Globus pallidus (tissue), 1 donor: ENCODE data around the gene STIM1.
A peak's percentile ranks its signal among the peaks of the same experiment; 100 is the strongest.

Experiments
- DNase-seq: peaks from one replicate; pipeline ENCODE4 v3.0.0-alpha.2; 2015; ENCODE audit warnings: low spot score

STIM1 gene

DNA sequence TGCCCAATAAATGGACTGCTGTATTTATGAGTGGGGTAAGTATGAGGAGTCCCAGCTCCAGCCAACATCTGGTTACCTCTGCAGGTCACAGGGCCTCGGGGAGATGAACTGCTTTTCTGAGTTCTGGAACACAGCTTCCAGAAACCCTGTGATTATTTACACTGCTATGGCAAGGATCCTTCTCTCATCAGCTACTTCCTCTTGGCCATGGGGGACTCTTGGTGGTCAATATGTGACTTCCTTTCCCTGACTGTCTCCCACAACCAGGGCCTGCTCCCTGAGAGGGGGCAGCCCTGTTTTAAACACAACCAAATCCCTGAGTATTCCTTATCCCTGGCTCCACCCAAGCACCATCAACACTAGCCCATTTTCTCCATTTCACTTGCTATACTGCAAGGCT, 24.7 kb upstream of the STIM1 start:
- no peak for DNase-seq

DNA sequence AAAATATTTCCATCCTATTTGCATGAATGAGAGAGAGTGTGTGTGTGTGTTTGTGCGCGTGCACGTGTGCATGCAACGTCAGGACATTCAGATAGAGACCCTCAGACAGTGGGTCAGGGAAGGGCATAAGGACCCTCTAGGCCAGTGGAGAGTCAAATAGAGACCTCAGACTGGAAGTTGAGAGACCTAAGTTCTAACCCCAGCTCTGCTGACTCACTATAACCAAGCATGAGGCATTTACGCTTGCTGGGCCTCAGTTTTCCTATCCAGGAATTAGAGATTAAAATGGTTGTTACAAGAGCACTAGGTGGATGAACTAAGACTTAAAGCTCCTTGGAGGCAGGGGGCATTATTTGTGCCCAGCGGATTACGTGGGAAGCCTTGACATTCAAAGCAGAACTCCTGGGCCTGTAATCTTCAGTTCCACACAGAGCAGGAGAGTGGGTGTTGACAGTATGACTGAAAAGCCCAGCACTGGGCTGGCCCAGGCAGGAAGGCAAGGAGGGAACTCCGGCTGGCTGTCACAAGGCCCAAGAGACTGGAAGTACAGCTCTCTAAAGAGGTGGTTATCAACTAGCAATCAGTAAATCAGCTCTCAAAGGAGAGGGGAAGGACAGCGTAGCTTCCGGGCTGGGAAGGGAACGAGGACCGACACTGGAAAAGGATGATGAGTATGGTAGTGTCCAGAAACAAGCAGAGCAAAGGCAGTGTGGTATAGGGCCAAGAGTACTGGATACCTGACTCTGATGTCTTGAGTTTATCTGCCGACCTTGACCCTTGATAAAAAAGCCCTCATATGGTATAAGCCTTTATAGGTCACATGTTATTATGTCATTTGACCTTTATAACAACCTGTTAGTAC, 23.9 kb upstream of the STIM1 start:
- no peak for DNase-seq

DNA sequence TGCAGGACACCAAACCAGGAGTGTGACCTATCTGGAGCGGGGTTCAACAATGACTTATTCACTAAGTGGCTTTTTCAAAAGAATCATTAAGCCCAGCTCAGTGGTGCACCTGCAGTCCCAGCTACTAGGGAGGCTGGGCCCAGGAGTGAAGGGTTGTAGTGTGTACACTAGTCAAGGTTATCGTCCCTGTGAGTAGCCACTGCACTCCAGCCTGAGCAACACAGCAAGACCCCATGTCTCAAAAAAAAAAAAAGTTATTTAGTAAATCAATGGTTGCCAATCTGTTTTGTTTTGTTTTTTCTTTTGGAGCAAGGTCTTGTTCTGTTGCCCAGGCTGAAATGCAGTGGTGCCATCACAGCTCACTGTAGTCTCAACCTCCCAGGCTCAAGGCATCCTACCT, 22.6 kb upstream of the STIM1 start:
- no peak for DNase-seq

GRCh38 chr11:3833449-3833848, 22.0 kb upstream of the STIM1 start:
- no peak for DNase-seq

DNA sequence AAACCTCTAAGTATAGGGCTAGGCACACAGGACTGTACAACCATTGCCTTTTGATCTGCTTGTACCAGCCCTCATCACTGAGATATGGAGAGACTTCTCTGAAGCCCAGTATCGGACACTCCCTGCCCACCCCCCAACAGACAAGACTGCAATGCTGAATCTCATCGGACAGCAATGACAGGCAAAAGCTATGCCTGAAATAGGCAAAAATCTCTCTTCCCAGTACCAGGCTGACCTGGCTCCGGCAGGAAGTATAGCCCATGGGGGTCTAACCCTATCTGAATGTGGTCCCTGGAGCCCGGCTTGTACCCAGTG, 21.2 kb upstream of the STIM1 start:
- DNase-seq = no peak

DNA sequence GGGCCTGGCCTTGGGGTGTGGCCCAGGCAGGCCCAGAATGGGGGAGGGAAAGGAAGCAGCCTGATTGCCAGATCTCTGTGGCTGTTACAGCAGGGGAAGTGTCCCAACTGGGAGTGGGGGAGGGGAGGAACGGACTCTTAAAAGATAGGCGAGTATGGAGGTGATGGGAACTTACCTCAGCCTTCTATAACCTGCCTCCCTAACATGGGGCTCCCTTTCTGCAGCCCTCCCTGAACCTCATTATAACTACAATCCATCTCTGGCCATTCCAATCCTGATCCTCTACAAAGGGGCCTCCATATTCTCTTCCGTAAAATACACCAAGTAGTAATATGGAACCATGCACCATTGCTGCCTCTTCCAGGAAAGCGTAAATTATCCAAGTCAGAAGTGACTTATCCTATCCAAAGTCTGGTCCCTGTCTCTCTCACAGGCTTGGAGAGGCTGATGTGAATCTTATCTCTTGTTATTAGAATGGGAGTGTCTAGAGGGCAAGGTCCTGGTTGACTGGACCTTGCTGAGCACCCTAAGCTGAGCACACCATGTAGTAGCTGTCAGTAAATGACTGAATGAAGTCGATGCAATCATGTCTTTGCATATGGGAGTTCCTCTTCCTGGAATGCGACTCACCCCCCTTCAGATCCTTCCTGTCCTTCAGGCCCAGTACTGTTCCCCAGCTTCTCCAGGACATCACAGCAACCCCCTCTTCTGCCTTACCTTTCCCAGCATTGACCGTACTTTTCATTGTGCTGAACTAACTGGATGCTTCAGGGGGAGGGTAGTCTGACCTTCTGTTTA, 20.6 kb upstream of the STIM1 start:
- DNase-seq = no peak

DNA sequence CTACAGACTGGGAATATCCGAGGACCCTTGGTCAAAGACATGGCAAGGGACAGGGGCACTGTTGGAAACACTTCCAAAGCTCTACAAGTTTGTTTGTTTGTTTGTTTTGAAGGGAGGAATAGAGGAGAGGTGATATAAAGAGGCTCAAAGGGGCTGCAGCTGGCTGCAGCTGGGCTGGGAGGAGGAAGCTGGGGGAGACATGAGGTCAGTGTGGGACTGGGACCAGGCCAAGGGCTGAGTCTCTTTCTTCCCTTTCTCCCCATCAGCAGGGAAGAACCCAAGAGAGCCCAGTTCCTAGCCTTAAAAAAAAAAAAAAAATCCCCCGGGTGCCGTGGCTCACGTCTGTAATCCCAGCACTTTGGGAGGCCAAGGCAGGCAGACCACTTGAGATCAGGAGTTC, 19.7 kb upstream of the STIM1 start:
- peak; percentile 79 for DNase-seq

DNA sequence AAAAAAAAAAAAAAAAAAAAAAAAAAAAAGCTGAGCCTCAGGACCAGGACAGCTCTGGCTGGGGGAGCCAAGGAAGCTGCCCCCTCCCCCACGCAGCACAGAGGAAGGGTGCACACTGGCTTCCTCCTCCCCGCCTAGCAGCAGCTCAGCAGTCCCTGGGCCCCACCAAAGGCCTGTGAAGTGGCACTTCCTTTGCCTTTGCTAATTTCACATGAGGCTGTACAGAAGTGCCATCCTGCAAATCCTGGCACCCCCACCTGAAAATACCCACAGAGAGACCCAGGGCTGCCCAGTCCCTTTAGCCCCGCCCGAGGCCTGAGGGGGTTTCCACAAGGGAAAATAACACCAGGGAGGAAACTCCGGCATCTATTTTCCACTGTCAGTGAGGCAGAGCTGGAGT, 18.6 kb upstream of the STIM1 start:
- no peak for DNase-seq

DNA sequence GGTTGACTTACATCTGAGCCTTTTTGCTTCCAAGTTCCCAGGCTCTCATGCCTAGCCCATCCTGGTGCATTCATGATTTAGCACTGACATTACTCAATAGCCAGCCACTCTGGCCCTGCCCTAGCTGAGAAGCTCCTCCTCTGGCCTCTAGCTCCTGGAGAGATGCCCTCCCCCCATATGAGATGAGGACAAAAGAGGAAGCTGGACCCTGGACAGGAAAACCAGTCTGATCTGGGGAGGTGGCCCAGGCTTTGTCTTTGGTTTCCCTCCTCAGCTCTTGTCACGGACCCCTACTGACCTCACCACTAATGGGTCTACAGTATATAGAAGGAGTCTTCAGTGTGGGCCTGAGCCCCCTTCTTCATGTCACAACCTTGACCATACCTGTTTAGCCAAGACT, 17.7 kb upstream of the STIM1 start:
- DNase-seq = peak; percentile 75

- DNase-seq = no peak
These were observed 17.0 kb upstream of the STIM1 start for GRCh38 chr11:3838504-3838903.

GRCh38 chr11:3840004-3840869, 15.2 kb upstream of the STIM1 start:
- no peak for DNase-seq

- peak; percentile 86 for DNase-seq
These were observed 14.5 kb upstream of the STIM1 start, which contains the start of gene RHOG for GRCh38 chr11:3840870-3841425. RHOG (minus strand) TSS chr11:3840959; CDS start chr11:3828138, 12,821 bp downstream.

- DNase-seq = peak; percentile 87
These were observed 13.8 kb upstream of the STIM1 start for GRCh38 chr11:3841426-3842350.

DNA sequence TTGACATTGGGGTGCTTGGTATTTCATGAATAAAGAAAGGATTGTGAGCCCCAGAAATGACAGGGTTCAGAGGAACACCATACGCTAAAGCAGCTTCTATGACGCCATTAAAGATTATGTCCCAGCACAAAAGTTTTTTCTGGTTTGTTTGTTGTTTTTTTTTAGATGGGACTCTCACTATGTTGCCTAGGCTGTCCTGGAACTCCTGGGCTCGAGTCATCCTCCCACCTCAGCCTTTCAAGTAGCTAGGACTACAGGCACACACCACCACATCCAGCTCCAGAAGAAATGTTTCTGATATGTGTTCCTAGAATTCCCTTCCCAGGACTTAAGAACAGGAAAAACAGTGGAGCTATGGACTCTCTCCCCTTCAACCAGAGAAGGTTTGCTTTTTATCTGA, 12.1 kb upstream of the STIM1 start:
- DNase-seq = no peak

DNA sequence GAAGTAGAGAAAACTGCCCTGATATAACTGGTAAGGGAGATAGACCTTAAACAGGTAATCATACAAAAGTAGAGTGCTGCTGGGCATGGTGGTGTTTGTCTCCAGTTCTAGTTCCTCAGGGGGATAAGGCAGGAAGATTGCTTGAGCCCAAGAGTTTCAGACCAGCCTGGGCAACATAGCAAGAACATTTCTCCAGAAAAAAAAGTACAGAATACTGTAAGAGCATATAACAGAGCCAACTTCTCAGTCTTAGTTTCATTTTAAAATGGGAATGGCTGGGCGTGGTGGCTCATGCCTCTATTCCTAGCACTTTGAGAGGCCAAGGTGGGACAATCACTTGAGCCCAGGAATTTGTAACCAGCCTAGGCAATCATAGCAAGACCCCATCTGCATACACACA, 10.2 kb upstream of the STIM1 start:
- DNase-seq = no peak

- DNase-seq = no peak
These were observed 9.8 kb upstream of the STIM1 start for GRCh38 chr11:3845670-3846069.

DNA sequence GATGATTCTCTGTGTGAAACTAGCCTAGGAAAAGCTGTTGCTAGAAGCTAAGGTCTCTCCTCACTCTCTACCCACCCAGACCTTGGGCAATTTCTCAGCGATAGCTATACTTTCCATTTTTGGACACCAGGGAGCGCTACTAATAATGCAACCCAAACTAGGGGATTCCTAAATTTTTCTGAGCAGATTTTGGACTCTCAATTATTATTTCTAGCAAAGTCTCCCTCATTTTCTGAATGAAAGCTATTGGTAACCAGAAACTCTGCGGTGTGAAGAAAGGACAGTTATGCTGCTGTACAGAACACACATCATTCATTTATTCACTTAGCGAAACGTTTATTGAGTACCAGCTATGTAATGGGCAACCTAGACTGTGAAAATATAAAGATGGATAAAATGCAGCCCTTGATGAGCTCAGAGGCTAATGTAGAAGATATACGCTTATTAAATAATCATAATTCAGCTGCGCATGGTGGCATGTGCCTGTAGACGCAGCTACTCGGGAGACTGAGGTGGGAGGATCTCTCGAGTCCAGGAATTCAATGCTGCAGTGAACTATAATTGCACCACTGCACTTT, 6.1 kb upstream of the STIM1 start:
- DNase-seq = no peak

GRCh38 chr11:3853545-3853842, 2.0 kb upstream of the STIM1 start:
- DNase-seq = no peak

- DNase-seq = no peak
These were observed 1.4 kb upstream of the STIM1 start for GRCh38 chr11:3853899-3854659.

GRCh38 chr11:3854660-3854976, 846 bp upstream of the STIM1 start:
- no peak for DNase-seq
